ENCODE measurements around the gene SMIM36.

The SMIM36 gene

DNA sequence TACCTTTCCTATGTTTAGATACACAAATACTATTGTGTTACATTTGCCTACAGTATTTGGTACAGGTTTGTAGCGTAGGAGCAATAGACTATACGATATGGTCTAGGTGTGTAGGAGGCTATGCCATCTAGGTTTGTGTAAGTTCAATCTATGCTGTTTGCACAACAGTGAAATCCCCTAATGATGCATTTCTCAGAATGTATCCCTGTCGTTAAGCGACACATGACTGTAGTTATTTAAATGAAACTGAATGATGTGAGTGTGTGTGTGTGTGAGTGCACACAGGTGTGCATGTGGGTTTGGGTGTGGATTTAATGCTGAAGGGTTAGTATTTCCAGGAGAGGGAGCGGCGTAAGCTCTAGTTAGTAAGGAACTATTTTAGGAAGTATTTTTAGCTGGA, 34.6 kb upstream of the SMIM36 start:
- TF ChIP-seq POLR2AphosphoS5 (IDR thresholded peaks at IDR 0.05; ENCODE audit: low read depth, low read length) (no peak), TAF1 (IDR thresholded peaks at IDR 0.05; ENCODE audit: borderline replicate concordance, insufficient read depth, low read length) (no peak), SIN3A (IDR thresholded peaks at IDR 0.05; ENCODE audit: borderline replicate concordance, insufficient read depth, low read length) (no peak), FOXP2 (optimal IDR thresholded peaks at IDR 0.05; ENCODE audit: borderline replicate concordance, extremely low read depth, extremely low read length, insufficient read depth) (no peak)
- TF ChIP-seq, protein P1, sequence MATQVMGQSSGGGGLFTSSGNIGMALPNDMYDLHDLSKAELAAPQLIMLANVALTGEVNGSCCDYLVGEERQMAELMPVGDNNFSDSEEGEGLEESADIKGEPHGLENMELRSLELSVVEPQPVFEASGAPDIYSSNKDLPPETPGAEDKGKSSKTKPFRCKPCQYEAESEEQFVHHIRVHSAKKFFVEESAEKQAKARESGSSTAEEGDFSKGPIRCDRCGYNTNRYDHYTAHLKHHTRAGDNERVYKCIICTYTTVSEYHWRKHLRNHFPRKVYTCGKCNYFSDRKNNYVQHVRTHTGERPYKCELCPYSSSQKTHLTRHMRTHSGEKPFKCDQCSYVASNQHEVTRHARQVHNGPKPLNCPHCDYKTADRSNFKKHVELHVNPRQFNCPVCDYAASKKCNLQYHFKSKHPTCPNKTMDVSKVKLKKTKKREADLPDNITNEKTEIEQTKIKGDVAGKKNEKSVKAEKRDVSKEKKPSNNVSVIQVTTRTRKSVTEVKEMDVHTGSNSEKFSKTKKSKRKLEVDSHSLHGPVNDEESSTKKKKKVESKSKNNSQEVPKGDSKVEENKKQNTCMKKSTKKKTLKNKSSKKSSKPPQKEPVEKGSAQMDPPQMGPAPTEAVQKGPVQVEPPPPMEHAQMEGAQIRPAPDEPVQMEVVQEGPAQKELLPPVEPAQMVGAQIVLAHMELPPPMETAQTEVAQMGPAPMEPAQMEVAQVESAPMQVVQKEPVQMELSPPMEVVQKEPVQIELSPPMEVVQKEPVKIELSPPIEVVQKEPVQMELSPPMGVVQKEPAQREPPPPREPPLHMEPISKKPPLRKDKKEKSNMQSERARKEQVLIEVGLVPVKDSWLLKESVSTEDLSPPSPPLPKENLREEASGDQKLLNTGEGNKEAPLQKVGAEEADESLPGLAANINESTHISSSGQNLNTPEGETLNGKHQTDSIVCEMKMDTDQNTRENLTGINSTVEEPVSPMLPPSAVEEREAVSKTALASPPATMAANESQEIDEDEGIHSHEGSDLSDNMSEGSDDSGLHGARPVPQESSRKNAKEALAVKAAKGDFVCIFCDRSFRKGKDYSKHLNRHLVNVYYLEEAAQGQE (IDR thresholded peaks at IDR 0.05; ENCODE audit: insufficient read depth in 1 of 2, low read depth in 2 of 2, low read length in 2 of 2): no peak

DNA sequence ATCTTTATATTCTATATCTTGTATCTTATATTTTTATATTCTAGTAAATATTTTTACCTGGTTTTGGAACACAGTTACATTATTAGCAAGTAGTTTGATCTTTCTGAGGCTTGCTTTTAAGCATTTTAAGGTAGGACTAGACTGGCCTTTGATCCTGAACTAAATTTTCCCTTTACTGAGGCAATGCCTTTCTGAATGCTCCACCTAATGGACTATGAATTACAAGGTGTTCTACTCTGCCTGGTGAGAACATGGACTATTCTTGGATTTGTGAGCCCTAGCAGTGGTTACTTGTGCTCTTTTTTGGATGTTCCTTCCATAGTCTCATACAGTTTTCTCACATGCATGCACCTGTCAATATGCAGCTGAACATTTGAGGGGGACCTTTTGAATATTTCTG, 32.5 kb upstream of the SMIM36 start:
- TF ChIP-seq FOXP2 (optimal IDR thresholded peaks at IDR 0.05; ENCODE audit: borderline replicate concordance, extremely low read depth, extremely low read length, insufficient read depth) (no peak), SIN3A (IDR thresholded peaks at IDR 0.05; ENCODE audit: borderline replicate concordance, insufficient read depth, low read length) (no peak), POLR2AphosphoS5 (IDR thresholded peaks at IDR 0.05; ENCODE audit: low read depth, low read length) (no peak), TAF1 (IDR thresholded peaks at IDR 0.05; ENCODE audit: borderline replicate concordance, insufficient read depth, low read length) (no peak)
- TF ChIP-seq, protein P1 (IDR thresholded peaks at IDR 0.05; ENCODE audit: insufficient read depth in 1 of 2, low read depth in 2 of 2, low read length in 2 of 2): no peak

DNA sequence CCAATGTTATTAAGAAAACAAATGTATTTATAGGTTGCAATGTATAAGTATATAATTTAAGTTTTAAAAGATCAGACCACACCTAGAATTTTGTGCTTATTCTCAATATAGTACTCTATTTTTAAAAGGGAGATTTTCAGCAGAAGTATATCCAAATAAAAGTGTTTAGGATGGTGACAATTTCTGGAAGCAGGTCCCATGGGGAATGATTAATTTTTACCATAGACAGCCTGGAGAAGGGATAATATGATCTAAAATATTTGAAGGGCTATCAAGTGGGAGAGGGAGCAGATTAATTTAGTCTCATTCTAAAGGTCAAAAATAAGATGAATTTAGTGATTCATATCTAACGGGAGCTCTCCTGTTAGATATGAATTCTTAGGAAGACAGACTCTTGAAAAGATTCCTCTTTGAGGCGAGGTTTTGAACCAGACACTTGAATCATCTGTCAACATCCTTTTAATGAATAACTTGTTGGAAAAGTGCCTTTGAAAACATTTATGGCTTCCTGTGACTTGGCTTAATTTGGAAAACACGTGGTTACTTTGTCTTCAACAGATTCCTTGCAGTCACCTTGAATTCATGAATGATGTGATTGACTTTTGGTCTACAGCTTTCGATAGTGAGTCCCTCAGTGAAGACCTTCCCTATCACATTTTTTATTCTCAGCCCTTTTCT, 29.3 kb upstream of the SMIM36 start:
- TF ChIP-seq FOXP2 (optimal IDR thresholded peaks at IDR 0.05; ENCODE audit: borderline replicate concordance, extremely low read depth, extremely low read length, insufficient read depth): no peak
- peak; percentile 52; the same call in 1 of the 2 replicates for TF ChIP-seq POLR2AphosphoS5 (IDR thresholded peaks at IDR 0.05; ENCODE audit: low read depth, low read length)
- TF ChIP-seq SIN3A (IDR thresholded peaks at IDR 0.05; ENCODE audit: borderline replicate concordance, insufficient read depth, low read length): 0 out of 2 replicates have a peak, but pooled peaks have one; percentile 50
- no peak for TF ChIP-seq TAF1 (IDR thresholded peaks at IDR 0.05; ENCODE audit: borderline replicate concordance, insufficient read depth, low read length)
- TF ChIP-seq, protein P1 (IDR thresholded peaks at IDR 0.05; ENCODE audit: insufficient read depth in 1 of 2, low read depth in 2 of 2, low read length in 2 of 2): no peak

DNA sequence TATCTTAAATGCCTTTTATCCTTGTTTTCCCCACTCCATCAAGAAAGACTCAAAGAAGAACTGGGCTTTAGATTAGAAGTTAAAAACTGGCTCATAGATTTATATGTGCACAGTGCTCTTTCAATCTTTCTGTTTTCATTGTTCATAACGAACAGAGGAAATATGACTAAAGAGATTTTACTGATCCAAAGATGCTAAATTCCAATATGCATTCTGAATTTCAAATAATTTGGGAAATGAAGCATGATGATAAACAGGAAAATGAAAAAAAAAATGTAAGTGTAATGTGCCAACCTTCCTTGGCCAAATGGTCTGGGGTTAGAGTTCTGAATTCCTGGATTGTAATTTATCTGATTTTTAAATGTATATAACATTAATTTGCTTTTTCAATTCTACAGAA, 25.0 kb upstream of the SMIM36 start:
- TF ChIP-seq SIN3A (IDR thresholded peaks at IDR 0.05; ENCODE audit: borderline replicate concordance, insufficient read depth, low read length): no peak
- TF ChIP-seq, protein P1 (IDR thresholded peaks at IDR 0.05; ENCODE audit: insufficient read depth in 1 of 2, low read depth in 2 of 2, low read length in 2 of 2): no peak
- TF ChIP-seq TAF1 (IDR thresholded peaks at IDR 0.05; ENCODE audit: borderline replicate concordance, insufficient read depth, low read length): no peak
- no peak for TF ChIP-seq POLR2AphosphoS5 (IDR thresholded peaks at IDR 0.05; ENCODE audit: low read depth, low read length)
- no peak for TF ChIP-seq FOXP2 (optimal IDR thresholded peaks at IDR 0.05; ENCODE audit: borderline replicate concordance, extremely low read depth, extremely low read length, insufficient read depth)
